ENCODE measurements around the gene ELMO1.

The ELMO1 gene

GRCh38 chr7:37093257-37093656 lies 355.4 kb downstream of the ELMO1 start:
- DNase-seq (ENCODE audit: low read depth) = no peak

GRCh38 chr7:37092548-37092947 lies 356.1 kb downstream of the ELMO1 start:
- DNase-seq (ENCODE audit: low read depth) = no peak

- no peak for DNase-seq (ENCODE audit: low read depth)
Measured at GRCh38 chr7:37089972-37090371, 358.7 kb downstream of the ELMO1 start.

DNA sequence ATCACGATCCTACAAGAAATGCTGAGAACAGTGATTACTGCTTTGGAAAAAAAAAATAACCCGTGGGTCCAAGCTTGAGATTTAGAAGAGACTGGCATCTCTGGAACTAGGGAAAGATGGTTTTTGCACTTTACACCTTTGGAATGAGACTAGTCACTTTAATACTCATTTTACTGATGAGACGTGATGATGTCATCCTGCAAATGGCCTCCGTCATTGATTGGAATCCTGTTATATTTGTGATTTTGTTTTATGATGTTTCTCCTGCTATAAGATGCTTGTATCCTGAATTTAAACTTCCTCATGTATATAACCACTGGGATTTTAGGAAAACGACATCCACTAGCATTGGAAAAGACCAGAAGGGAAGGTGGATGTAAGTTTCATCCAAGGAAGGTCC lies 363.1 kb downstream of the ELMO1 start:
- no peak for DNase-seq (ENCODE audit: low read depth)

DNA sequence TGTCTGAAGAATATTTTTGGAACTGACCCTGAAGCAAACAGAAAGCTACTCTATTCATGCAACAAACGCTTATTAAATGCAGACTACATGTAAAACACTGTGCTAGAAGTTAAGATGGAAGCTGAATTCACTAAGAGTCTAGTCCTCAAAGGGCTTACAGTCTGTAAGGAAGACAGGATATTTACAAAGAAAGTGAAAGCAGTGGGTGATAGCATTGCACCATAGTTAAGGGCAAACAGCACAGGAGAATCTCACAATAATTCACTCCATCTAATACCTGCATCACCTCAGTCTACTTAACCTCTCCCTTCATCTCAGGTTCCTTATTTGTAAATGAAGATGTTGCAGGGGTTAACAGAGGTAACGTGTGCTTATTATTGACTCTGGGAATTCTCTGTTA lies 364.4 kb downstream of the ELMO1 start:
- DNase-seq (ENCODE audit: low read depth) = no peak

DNA sequence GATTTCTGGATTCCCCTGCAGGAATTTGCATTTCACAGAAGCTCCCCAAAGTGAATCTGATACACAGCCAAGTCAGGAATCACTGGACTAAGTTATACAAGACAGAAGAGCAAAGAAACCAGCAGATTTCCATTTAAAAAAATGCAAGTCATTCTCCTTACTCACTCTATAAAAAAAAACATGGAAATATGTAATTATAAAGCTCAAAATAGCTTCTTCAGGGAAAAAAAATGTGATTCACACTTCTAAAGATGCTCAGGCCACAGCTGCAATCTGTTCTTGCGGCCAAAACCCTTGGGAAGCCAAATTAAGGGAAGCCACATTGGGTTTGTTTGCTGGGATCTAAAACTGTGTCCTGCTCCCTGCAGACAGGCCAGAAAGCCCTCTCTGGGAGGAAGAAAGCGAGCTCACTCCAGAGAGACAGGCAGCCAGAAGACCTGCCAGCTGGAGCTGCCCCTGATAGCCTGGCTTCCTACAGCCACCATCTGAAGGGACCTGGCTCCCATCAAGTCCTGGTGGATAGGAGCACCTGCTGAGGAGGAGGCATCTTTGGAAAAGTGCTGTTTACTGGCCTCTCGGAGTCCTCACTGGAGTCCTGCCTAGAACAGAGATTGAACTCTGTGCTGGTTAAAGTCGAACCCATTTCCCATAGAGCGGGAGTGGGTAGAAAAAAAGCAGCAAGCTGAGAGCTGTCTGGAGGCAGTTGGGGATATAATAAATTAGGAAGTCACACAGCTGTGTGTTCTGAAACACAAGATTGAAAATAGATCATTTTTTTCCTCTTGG lies 365.2 kb downstream of the ELMO1 start:
- peak; percentile 22 for DNase-seq (ENCODE audit: low read depth)

- no peak for DNase-seq (ENCODE audit: low read depth)
Measured at GRCh38 chr7:37081436-37081835, 367.2 kb downstream of the ELMO1 start.

- DNase-seq (ENCODE audit: low read depth) = no peak
Measured at GRCh38 chr7:37079420-37079819, 369.2 kb downstream of the ELMO1 start.

GRCh38 chr7:37076668-37077067 lies 372.0 kb downstream of the ELMO1 start:
- no peak for DNase-seq (ENCODE audit: low read depth)

DNA sequence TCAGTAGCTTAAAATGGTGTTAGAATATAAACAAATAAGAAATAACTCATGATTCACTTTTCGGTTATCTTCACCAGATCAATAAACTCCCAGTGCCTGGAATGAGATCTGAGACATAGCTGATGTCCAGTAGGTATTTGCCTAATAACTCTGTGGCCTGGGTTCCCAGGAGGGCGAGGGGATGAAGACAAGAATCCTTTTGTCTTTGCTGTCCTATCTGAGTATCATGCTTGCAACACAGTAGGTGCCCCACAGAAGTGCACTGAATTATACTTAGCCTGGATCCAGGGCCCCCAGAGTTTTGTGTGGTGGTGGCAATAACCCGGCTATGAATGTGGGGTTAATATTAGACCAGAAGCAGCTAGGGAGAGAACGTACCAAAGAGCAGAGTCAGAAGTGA lies 374.3 kb downstream of the ELMO1 start:
- no peak for DNase-seq (ENCODE audit: low read depth)

DNA sequence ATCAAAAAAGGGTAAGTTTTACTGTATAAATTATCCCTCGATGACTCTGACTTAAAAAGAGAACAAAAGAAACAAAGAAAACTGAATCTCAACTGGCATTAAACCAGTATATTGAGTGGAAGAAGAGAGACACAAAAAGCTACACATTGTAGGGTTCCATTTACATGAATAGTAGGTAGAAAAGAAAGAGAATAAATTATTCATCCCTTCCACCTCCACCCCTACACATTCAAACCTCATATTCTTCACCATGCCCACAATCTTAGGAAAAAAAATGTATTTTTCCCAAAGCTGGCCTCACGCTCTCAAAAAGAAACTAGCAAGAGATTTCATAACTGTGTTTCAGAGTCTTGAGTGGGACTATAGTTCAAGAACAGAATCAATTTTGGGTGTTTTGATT lies 377.5 kb downstream of the ELMO1 start:
- DNase-seq (ENCODE audit: low read depth) = no peak

DNA sequence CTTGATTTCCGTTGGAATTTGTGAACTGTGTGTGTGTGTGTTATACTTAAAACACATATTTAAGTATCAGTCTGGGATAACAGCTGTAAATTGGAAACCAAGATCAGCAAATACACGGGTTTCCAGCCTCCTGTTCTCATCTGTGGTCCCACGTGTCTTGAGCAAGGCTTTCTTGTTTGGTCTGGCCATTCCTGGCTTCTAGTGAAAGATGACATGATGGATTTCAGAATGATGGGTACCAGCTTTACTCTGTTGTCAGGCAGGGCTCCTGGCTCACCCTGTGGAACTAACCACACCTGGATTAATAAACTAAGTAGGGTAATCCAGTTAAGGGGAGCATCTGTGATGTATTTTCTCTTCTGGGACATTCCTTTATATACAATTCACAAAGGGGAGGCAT lies 378.2 kb downstream of the ELMO1 start:
- DNase-seq (ENCODE audit: low read depth) = no peak

DNA sequence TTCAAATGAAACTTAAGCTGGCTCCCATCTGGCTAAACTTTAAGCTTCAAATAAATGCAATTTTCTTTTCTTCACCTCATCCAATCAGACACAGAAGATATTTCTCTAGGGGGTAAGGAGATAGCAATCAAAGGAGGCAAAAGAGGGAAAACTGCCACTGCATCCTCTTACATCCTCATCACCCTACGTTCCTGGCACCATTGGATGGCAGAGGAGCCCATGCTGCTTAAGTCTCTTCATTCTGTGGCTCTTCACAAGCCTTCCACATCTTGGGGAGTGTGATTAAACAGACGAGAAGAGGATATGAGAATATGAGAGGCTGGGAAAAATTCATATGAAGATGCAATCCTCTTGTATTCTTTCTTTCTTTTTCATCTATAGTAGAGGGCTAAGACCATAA lies 378.6 kb downstream of the ELMO1 start:
- no peak for DNase-seq (ENCODE audit: low read depth)

GRCh38 chr7:37069336-37069735 lies 379.3 kb downstream of the ELMO1 start:
- DNase-seq (ENCODE audit: low read depth) = no peak

GRCh38 chr7:37068902-37069301 lies 379.8 kb downstream of the ELMO1 start:
- DNase-seq (ENCODE audit: low read depth) = no peak

- no peak for DNase-seq (ENCODE audit: low read depth)
Measured at GRCh38 chr7:37068038-37068437, 380.6 kb downstream of the ELMO1 start.

DNA sequence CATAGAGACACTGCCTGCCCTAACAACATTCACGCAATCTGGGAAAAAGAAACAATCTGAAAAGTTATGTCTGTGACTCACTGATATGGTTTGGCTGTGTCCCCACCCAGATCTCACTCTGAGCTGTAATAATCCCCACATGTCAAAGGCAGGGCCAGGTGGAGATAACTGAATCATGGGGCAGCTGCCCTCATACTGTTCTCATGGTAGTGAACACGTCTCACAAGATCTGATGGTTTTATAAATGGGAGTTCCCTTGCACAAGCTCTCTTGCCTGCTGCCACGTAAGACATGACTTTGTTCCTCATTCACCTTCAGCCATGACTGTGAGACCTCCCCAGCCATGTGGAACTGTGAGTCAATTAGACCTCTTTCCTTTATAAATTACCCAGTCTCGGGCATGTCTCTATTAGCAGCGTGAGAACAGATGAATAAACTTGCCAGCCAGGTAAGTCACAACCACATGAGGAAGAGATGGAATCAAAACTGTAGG lies 382.8 kb downstream of the ELMO1 start:
- no peak for DNase-seq (ENCODE audit: low read depth)

DNA sequence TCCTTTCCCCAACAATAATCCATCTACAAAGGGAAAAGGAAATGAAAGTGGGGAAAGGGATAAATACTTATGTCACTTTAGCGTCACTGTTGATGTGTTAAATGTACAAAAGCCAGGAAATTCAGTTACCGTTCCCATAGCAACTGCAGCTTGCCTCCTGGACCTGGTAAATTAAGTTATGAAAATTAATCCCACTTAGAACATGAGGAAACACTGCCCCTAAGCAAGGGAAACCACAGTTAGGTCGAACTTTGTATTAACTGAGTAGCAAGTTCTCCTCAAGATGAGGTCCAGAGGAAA lies 386.2 kb downstream of the ELMO1 start:
- DNase-seq (ENCODE audit: low read depth) = no peak

- no peak for DNase-seq (ENCODE audit: low read depth)
Measured at GRCh38 chr7:37061849-37062559, 386.7 kb downstream of the ELMO1 start.

- no peak for DNase-seq (ENCODE audit: low read depth)
Measured at GRCh38 chr7:37056234-37056912, 392.3 kb downstream of the ELMO1 start.

- DNase-seq (ENCODE audit: low read depth) = no peak
Measured at GRCh38 chr7:37054624-37055241, 393.9 kb downstream of the ELMO1 start.

DNA sequence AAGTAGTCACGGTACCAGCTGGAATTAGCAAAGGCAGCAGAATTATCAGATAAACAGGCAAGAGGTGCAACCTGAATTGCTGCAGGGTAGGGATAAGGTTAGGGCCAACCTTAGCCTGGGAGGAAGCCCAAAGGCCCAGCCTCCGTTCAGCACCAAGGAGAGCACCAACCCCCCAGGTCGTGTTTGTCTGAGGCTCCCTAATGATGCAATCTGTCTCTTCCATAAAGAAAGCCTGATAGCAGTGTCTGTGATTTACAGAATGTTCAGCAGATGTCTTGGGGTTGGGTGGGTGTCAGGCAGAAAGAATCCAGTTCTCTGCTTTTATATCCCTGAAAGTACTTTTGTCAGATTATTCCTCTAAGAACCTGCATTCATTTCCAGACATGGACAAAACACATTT lies 396.0 kb downstream of the ELMO1 start:
- no peak for DNase-seq (ENCODE audit: low read depth)

GRCh38 chr7:37050801-37051200 lies 397.9 kb downstream of the ELMO1 start:
- DNase-seq (ENCODE audit: low read depth) = no peak

Measured in GM04503 (cell line).